Middle frontal gyrus (tissue), 1 donor: ENCODE measurements around the gene NAALADL2.

ENCODE experiments used
- DNase-seq: peaks from one replicate; pipeline ENCODE4 v3.0.0-alpha.2; 2015; ENCODE audit warnings: low spot score; ENCODE audit errors: extremely low spot score

Gene NAALADL2

DNA sequence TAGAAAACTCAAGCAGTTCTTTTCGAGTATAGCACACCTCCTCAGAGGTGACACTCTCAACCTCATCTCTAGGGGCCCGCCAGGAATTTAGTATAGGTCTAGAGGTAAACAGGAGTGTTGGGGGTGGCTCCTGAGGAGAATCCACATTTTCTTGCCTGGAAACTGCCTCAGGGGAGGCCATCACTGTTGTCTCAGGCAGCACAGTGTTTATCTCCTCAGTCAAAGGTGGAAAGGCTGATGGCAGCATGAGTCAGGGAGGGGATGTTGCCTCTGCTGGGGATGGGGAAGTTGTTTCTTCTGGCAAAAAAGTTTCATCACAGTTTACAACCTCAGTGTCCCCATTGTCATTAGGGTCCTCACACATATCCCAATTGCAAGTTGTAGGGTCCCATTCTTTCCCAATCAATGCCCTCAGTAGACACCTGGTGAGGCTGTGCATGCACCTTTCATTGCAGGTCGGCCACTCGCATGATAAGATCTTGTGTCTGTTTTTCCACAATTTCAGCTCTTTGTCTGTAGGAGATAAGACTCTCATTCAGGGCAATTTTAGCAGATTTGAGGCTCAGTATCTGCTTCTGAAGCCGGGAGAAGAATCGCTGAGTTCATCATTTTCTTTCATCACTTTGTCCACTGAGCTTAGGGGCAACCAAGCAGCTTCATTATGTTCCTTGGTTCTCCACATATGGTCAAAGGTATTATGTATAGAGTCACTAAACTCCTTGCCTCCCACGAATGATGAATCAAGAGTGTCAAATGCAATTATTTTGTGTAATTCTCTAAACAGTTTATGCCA, 25.8 kb downstream of the NAALADL2 start:
- no peak for DNase-seq

DNA sequence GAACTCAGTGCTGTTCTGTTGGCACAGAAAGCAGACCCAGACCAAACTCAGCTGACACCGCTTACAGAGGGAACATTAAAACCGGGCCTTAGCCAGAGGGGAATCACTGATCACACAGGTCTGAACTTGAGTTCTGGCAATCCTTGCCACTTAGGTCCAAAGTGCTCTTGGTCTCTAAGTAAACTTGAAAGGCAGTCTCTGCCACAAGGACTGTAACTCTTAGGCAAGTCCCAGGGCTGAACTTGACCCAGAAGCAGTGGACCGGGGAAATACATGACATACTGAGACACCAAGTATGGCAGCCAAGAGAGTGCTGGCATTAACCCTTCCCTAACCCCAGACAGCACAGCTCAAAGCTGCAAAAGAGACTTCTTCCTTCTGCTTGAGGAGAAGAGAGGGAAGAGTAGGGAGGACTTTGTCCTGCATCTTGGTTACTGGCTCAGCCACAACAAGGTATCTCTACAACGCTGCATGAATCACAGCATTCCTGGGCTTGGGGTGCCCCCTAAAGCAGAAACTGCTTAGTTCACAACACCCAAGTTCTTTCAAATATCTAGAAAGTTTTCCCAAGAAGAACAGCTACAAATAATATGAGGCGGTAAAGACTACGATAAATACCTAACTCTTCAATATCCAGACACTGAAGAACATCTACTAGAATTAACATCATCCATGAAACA, 32.5 kb downstream of the NAALADL2 start:
- DNase-seq, result no peak

DNA sequence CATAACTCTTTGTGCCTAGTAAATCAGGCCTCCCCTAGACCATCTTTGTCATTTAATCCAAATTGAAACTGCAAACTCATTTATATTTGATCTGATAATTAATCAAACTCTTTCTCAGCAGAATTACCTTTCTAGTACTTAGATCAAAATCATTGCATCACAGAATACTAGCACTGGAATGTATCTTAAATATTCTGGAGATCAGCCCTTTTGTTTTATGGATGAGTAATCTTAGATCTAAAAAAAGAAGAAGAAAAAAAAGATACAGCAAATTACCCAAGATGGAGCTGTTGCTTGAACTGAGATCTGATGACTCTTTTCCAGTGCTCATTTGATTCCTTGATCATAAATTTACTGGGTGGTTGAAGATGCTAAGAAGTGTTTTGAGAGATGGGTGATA, 47.9 kb downstream of the NAALADL2 start:
- DNase-seq, result no peak

DNA sequence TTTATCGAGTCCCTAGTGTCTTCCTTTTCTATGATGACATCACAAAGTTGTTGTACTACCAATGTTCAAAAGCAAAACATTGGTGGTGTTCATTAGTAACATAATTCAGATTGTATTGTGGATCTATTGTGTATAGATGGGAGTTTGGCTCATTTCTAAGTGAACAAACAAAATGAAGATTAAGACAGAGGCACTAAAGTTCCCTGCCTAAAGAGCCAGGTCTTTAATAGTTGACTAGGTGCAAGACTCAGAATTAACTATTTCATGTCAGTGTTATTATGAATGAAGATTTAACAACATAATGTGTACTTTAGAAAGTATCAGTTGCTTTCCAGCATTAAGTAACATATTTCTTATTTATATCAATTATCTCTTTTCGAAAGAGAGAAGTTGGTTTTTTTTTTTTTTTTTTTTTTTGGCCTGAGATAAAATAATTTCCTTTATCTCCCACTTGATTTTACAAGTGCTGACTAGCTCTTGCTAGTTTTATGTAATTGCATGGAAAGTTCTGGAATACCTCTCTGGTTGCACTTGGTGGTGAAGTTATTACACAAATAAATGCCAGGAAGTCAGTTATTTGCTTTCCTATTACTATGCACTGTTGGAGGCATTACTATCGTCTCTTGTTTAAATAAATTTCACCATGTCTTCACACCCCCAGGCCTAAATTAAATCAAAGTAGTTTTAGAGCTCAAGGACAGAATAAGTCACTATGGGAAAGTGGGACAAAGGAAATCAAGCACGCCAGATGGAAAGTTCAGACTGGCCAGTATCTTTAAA, 48.7 kb downstream of the NAALADL2 start:
- DNase-seq, result no peak

DNA sequence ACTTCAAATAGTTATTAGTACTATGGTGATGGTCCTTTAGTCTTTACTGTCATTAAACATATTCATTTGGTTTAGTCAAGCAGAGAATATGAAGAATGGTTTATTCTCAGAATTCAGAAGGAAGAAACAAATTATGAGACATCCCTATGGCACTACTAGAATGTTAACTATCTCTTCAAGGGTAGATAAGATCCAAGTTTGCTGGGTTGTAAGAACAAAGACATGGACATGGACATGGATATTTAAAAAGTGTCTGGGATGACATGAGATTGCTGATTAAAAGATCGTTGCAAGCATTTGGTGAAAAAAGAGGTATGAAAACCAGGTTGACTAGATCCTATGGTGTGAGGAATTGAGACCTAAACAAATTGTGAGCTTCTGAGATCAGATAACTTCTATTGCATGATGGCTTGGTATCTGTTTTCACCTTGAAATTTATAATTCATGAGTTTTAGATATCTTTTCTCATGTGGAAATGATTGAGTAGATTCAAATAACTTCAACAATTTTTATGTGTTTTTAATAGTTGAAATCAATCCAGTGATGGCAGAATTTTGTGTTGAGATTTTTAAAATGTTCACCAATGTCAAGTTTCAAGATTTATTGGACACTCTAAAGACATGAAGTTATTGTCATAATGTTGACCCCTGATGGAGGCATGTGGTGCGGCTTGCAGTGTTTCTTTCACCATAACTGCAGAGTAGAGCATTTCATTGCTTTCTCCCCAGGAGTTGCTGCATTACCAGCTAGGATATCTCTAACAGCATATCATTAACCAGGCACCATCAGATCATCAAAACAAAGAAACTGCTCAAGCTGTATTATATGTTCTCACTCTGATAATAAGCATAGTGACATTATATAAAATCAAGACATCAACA, 72.6 kb downstream of the NAALADL2 start:
- no peak for DNase-seq

DNA sequence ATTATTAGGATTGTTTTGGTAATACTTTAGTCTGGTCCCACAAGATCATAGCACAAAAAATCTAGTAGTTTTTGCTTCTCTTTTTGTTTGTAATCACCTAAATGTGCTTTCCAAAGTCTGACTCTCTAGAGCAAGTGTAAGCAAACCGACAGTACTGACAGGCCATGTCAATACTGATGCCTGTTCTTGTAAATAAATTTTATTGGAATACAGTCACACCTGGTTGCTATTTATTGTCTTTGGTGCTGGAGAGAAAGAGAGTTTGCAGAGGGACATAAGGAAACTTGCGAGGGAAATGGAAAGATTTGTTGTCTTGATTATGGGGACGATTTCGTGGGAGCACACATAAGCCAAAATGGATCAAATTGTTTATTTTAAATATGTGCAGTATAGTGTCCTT, 77.5 kb downstream of the NAALADL2 start:
- no peak for DNase-seq

DNA sequence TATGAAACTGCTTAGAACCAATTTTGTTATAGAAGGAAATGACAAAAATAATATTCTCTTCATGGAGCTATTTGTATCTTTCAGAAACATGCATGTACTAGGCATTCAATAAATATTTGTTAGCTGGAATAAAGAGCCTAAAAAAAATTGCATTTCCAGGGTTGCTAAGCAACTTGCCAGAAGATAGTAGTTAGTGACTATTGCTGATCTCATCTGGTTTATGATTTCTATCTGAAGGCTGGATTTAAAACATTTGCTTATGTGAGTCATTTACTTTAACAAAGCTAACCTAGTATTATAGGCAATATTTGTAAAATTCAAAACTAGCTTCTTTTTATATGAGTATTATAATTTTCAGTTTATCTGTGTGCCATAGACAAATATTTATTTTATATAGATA, 78.3 kb downstream of the NAALADL2 start:
- DNase-seq, result no peak

- DNase-seq, result no peak
These were observed 79.0 kb downstream of the NAALADL2 start for GRCh38 chr3:174938102-174938501.

DNA sequence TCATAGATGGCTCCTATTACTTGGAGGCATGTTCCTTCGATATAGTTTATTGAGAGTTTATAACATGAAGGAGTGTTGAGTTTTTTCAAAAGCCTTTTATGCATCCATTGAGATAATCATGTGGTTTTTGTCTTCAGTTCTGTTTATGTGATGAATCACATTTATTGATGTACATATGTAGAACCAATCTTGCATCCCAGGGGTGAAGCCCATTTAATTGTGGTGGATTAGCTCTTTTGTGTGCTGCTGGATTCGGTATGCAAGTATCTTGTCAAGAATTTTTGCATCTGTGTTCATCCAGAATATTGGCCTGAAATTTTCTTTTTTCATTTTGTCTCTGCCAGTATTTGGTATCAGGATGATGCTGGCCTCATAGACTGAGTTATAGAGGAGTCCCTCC, 81.0 kb downstream of the NAALADL2 start:
- DNase-seq, result no peak

- DNase-seq, result no peak
These were observed 86.1 kb downstream of the NAALADL2 start for GRCh38 chr3:174945276-174945675.

- DNase-seq, result no peak
These were observed 86.8 kb downstream of the NAALADL2 start for GRCh38 chr3:174945951-174946350.

DNA sequence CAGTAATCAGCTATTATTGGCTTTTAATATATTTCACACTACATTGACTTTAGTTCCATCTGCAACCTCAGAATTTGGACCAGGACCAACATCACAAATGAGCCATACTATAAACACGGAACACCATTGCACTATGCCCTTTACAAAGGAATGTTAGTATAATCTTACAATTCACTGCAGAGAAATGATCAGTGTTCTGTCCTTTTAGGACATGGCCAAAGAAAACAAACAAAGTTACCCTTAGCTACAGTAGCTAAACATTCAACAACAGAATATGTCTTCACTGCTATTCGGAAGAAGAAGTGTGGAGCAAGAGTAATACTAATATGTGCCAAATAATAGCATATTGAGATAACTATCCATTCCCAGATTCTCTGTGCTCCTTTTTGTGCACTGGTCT, 90.4 kb downstream of the NAALADL2 start:
- no peak for DNase-seq

GRCh38 chr3:174951034-174951433, 91.9 kb downstream of the NAALADL2 start:
- no peak for DNase-seq

- no peak for DNase-seq
These were observed 92.4 kb downstream of the NAALADL2 start for GRCh38 chr3:174951498-174952005.

- DNase-seq, result no peak
These were observed 93.9 kb downstream of the NAALADL2 start for GRCh38 chr3:174953068-174953467.

- no peak for DNase-seq
These were observed 96.4 kb downstream of the NAALADL2 start for GRCh38 chr3:174955513-174956016.

GRCh38 chr3:174957081-174957480, 97.9 kb downstream of the NAALADL2 start:
- no peak for DNase-seq

GRCh38 chr3:174957551-174958001, 98.4 kb downstream of the NAALADL2 start:
- no peak for DNase-seq

- DNase-seq, result no peak
These were observed 99.7 kb downstream of the NAALADL2 start for GRCh38 chr3:174958671-174959328.

DNA sequence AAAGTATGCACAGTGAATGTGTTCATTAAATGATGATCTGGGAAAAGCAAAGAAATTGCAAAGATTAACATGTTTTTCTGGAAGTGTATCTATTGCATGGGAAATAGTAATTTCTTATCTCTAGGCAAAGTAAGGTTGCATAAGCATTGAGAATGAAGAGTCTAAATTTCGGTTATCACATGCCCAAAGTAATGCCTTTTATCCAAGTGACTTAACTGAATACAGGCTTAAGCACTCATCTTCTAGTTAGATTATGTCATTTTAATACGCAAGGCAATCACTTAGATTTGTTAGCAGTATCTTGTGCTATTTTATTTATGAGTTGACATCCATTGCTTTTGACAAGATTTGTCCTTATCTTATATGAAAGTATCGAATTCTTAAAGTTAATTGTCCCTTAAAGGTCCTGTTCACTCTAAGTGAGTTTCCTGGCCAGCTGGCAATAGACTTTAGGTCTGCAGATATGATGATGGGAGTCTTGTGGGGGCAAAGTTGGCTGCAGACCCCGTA, 100.5 kb downstream of the NAALADL2 start:
- no peak for DNase-seq
